ENCODE results near the gene GOLGA8K.
"Not testable (repeated sequence)": the region's sequence is repeated elsewhere in the genome, so short reads cannot be mapped to it uniquely, and the experiment has no call there.

The GOLGA8K gene

GRCh38 chr15:32403192-32403591, at the start of gene GOLGA8K:
GOLGA8K (minus strand) TSS chr15:32403292; CDS start chr15:32403194, 98 bp downstream.
- not testable (repeated sequence) for H3K27me3 Mint-ChIP-seq; H3K27ac Mint-ChIP-seq; DNase-seq; H3K9me3 Mint-ChIP-seq; H3K4me1 Mint-ChIP-seq; H3K4me3 Mint-ChIP-seq; H3K36me3 Mint-ChIP-seq (ENCODE audit: low read depth); ATAC-seq

GRCh38 chr15:32440445-32440977, 37.4 kb upstream of the GOLGA8K start:
- ATAC-seq = peak; percentile 57
- not testable (repeated sequence) for H3K27ac Mint-ChIP-seq; H3K9me3 Mint-ChIP-seq; H3K4me1 Mint-ChIP-seq; H3K27me3 Mint-ChIP-seq; H3K4me3 Mint-ChIP-seq; H3K36me3 Mint-ChIP-seq (ENCODE audit: low read depth); DNase-seq

GRCh38 chr15:32434102-32434963, 31.2 kb upstream of the GOLGA8K start:
- H3K36me3 Mint-ChIP-seq (ENCODE audit: low read depth); H3K4me1 Mint-ChIP-seq; DNase-seq; H3K27me3 Mint-ChIP-seq; H3K27ac Mint-ChIP-seq; H3K9me3 Mint-ChIP-seq; H3K4me3 Mint-ChIP-seq: not testable (repeated sequence)
- ATAC-seq = peak; percentile 70

GRCh38 chr15:32427635-32428034, 24.5 kb upstream of the GOLGA8K start:
- DNase-seq; H3K4me1 Mint-ChIP-seq; H3K36me3 Mint-ChIP-seq (ENCODE audit: low read depth); H3K9me3 Mint-ChIP-seq; H3K27me3 Mint-ChIP-seq; H3K4me3 Mint-ChIP-seq; H3K27ac Mint-ChIP-seq: not testable (repeated sequence)
- ATAC-seq = peak; percentile 36

GRCh38 chr15:32426511-32426910, 23.4 kb upstream of the GOLGA8K start:
- not testable (repeated sequence) for H3K4me1 Mint-ChIP-seq

GRCh38 chr15:32407903-32408302, 4.8 kb upstream of the GOLGA8K start:
- H3K4me1 Mint-ChIP-seq; DNase-seq; H3K36me3 Mint-ChIP-seq (ENCODE audit: low read depth); H3K9me3 Mint-ChIP-seq; H3K27me3 Mint-ChIP-seq; ATAC-seq; H3K4me3 Mint-ChIP-seq; H3K27ac Mint-ChIP-seq: not testable (repeated sequence)

More at GRCh38 chr15:32426511-32426910, 23.4 kb upstream of the GOLGA8K start:
- not testable (repeated sequence) for H3K27me3 Mint-ChIP-seq; ATAC-seq; H3K9me3 Mint-ChIP-seq; H3K4me3 Mint-ChIP-seq; H3K27ac Mint-ChIP-seq; DNase-seq; H3K36me3 Mint-ChIP-seq (ENCODE audit: low read depth)

GRCh38 chr15:32396522-32396921, 6.6 kb downstream of the GOLGA8K start:
- H3K4me3 Mint-ChIP-seq; H3K27me3 Mint-ChIP-seq; H3K27ac Mint-ChIP-seq; H3K9me3 Mint-ChIP-seq; H3K4me1 Mint-ChIP-seq; DNase-seq; H3K36me3 Mint-ChIP-seq (ENCODE audit: low read depth); ATAC-seq: not testable (repeated sequence)

GRCh38 chr15:32394745-32395144, 8.3 kb downstream of the GOLGA8K start:
- not testable (repeated sequence) for H3K27me3 Mint-ChIP-seq, H3K9me3 Mint-ChIP-seq, ATAC-seq

GRCh38 chr15:32388050-32388648, 14.9 kb downstream of the GOLGA8K start:
- H3K9me3 Mint-ChIP-seq; DNase-seq; H3K36me3 Mint-ChIP-seq (ENCODE audit: low read depth); H3K4me1 Mint-ChIP-seq; ATAC-seq; H3K4me3 Mint-ChIP-seq; H3K27ac Mint-ChIP-seq; H3K27me3 Mint-ChIP-seq: not testable (repeated sequence)

More at GRCh38 chr15:32394745-32395144, 8.3 kb downstream of the GOLGA8K start:
- H3K4me1 Mint-ChIP-seq; H3K4me3 Mint-ChIP-seq; H3K27ac Mint-ChIP-seq; DNase-seq; H3K36me3 Mint-ChIP-seq (ENCODE audit: low read depth): not testable (repeated sequence)

GRCh38 chr15:32385823-32386495, 17.1 kb downstream of the GOLGA8K start:
- H3K4me3 Mint-ChIP-seq; ATAC-seq; H3K9me3 Mint-ChIP-seq; H3K27me3 Mint-ChIP-seq; H3K27ac Mint-ChIP-seq; H3K4me1 Mint-ChIP-seq; DNase-seq; H3K36me3 Mint-ChIP-seq (ENCODE audit: low read depth): not testable (repeated sequence)

- not testable (repeated sequence) for DNase-seq; H3K4me3 Mint-ChIP-seq; H3K9me3 Mint-ChIP-seq; H3K27ac Mint-ChIP-seq; H3K27me3 Mint-ChIP-seq; H3K36me3 Mint-ChIP-seq (ENCODE audit: low read depth); H3K4me1 Mint-ChIP-seq
- ATAC-seq = peak; percentile 16
These were observed 28.9 kb downstream of the GOLGA8K start for GRCh38 chr15:32374185-32374584.

- H3K4me3 Mint-ChIP-seq; H3K9me3 Mint-ChIP-seq; H3K4me1 Mint-ChIP-seq; H3K36me3 Mint-ChIP-seq (ENCODE audit: low read depth); H3K27me3 Mint-ChIP-seq; DNase-seq; H3K27ac Mint-ChIP-seq; ATAC-seq: not testable (repeated sequence)
These were observed 29.4 kb downstream of the GOLGA8K start for GRCh38 chr15:32373707-32374106.

GRCh38 chr15:32372075-32372474, 31.0 kb downstream of the GOLGA8K start:
- H3K27me3 Mint-ChIP-seq; ATAC-seq; H3K27ac Mint-ChIP-seq; H3K9me3 Mint-ChIP-seq; H3K36me3 Mint-ChIP-seq (ENCODE audit: low read depth); H3K4me1 Mint-ChIP-seq; DNase-seq; H3K4me3 Mint-ChIP-seq: not testable (repeated sequence)

- DNase-seq; H3K36me3 Mint-ChIP-seq (ENCODE audit: low read depth); ATAC-seq; H3K9me3 Mint-ChIP-seq; H3K4me3 Mint-ChIP-seq; H3K27me3 Mint-ChIP-seq; H3K27ac Mint-ChIP-seq; H3K4me1 Mint-ChIP-seq: not testable (repeated sequence)
These were observed 32.6 kb downstream of the GOLGA8K start for GRCh38 chr15:32370526-32370925.

GRCh38 chr15:32370064-32370463, 33.0 kb downstream of the GOLGA8K start:
- not testable (repeated sequence) for H3K9me3 Mint-ChIP-seq

More at GRCh38 chr15:32370064-32370463, 33.0 kb downstream of the GOLGA8K start:
- not testable (repeated sequence) for DNase-seq; H3K36me3 Mint-ChIP-seq (ENCODE audit: low read depth); H3K4me1 Mint-ChIP-seq; ATAC-seq; H3K27me3 Mint-ChIP-seq; H3K27ac Mint-ChIP-seq; H3K4me3 Mint-ChIP-seq
